Spinal cord (tissue), 10 donors: ENCODE data around the gene IL12RB2. TPM values are rescaled to one million over a fixed set of nuclear protein-coding genes. Genes with fewer than 3 reads are reported as not detected.

Source experiments
- DNase-seq, 6 donors: peaks; one replicate each; pipeline versions ENCODE4 v3.0.0 to v3.0.0-alpha.2; 2013 to 2015; ENCODE audit warnings: low spot score in 6 of 6, low read depth in 4 of 6
- H3K27ac ChIP-seq: one replicate; pipeline ENCODE4 v1.5.1; 2013; ENCODE audit warnings: low read depth, low read length, control low read depth
- H3K27me3 ChIP-seq: one replicate; pipeline ENCODE4 v1.6.1; 2013; ENCODE audit warnings: low read length; ENCODE audit not compliant: control insufficient read depth, insufficient read depth
- H3K36me3 ChIP-seq: one replicate; pipeline ENCODE4 v1.6.1; 2013; ENCODE audit warnings: low read length; ENCODE audit not compliant: control insufficient read depth, insufficient read depth
- H3K4me1 ChIP-seq: one replicate; pipeline ENCODE4 v1.6.1; 2013; ENCODE audit warnings: low read length; ENCODE audit not compliant: control insufficient read depth, insufficient read depth
- H3K4me3 ChIP-seq: one replicate; pipeline ENCODE4 v1.5.1; 2013; ENCODE audit warnings: low read depth, low read length, control low read depth
- H3K9me3 ChIP-seq: one replicate; pipeline ENCODE4 v1.6.1; 2013; ENCODE audit warnings: low read length; ENCODE audit not compliant: control insufficient read depth, insufficient read depth
- WGBS: methylation state at CpG from one replicate; pipeline ENCODE4 v1.1.5; 2013; ENCODE audit warnings: missing lambda C conversion rate; ENCODE audit not compliant: insufficient coverage; 5-methylcytosine and 5-hydroxymethylcytosine counted together
- polyA plus RNA-seq, 2 donors: library from polyadenylated mRNA; unstranded; fragments of 120-200 nt; gene quantifications; one replicate each; pipeline ENCODE4 v1.2.1, GENCODE V29; 2013; ENCODE audit not compliant: insufficient read length in 2 of 2
- total RNA-seq, 2 donors: library from RNA; depleted of rRNA in 1 of 2; stranded (reverse); fragments of 120-200 nt in 1 of 2; fragments of >200 nt in 1 of 2; gene quantifications; one replicate each; pipeline versions ENCODE4 v1.2.3 to v1.2.4, GENCODE V29; 2013 to 2014
- donor health status: healthy.

The IL12RB2 gene
- total and polyA plus RNA-seq, 4 donors: 0.66 to 2.5 (median 0.97) TPM

DNA sequence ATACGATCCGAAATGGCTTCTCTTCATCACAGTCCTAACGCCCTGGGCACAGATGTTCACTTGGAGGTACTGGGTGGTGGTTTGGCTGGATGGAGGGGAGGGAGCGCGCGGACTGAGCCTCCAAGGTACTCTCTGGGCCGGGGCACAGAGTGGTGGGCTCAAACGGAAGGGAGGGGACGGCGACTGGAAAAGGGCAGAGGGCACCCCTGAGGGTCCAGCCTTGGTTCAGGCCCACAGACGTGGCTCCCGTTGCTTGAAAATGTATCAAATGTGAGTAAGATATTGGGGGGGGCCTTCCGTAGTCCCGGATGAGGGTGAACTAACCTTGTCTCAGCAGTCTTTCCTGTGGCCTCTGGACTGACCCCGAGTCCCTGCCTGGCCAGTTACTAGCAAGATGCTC is 463 bp downstream of the IL12RB2 start:
- DNase-seq: no peak
- no peak overlapping the region for H3K27ac ChIP-seq
- H3K9me3 ChIP-seq: no peaks in the 10 kb centered on the region
- peaks cover 11% of the 10 kb centered on the region for H3K4me1 ChIP-seq
- no peaks in the 10 kb centered on the region for H3K36me3 ChIP-seq
- 45% methylated on average over 7 of the region's 15 CpGs for WGBS
- peaks cover 16% of the 10 kb centered on the region for H3K27me3 ChIP-seq
- H3K4me3 ChIP-seq: peak overlapping the region; percentile 9

- Histone ChIP-seq H3K9me3 (no peaks in the 10 kb centered on the region), H3K36me3 (no peaks in the 10 kb centered on the region), H3K4me1 (peaks cover 5% of the 10 kb centered on the region), H3K27me3 (peaks cover 10% of the 10 kb centered on the region), H3K27ac (no peak overlapping the region), H3K4me3 (no peak overlapping the region)
- no peak for DNase-seq
- 57% methylated on average over 1 of the region's 2 CpGs for WGBS
Measured at GRCh38 chr1:67312615-67313014, 4.9 kb downstream of the IL12RB2 start.

- Histone ChIP-seq H3K36me3 (no peaks in the 10 kb centered on the region), H3K27me3 (peaks cover 2% of the 10 kb centered on the region), H3K4me1 (no peaks in the 10 kb centered on the region), H3K9me3 (no peaks in the 10 kb centered on the region), H3K27ac (no peak overlapping the region), H3K4me3 (no peak overlapping the region)
- DNase-seq: no peak
- no CpG with 5 or more reads among the region's 8 CpGs for WGBS
Measured at GRCh38 chr1:67313934-67314671, 6.4 kb downstream of the IL12RB2 start.

DNA sequence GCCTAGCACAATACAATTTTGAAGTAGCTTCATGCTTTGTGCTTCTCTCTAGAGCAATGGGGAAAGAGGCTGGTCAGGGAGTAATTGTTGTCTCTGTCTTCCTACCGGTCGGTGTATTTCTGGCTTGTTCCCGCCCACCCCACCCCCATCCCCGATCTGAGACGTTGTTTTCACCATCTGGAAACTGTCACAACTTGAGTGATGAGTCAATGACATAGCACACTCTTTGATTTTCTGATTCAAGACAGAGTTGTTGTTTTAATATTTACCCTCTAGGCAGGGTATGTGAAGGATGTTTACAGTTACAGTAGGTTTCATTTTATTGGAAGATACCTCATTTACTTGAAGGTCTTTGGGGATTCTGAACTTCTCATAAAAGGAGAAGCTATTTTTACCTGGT is 7.0 kb downstream of the IL12RB2 start:
- Histone ChIP-seq H3K36me3 (no peaks in the 10 kb centered on the region), H3K4me3 (no peak overlapping the region), H3K9me3 (no peaks in the 10 kb centered on the region), H3K4me1 (no peaks in the 10 kb centered on the region), H3K27me3 (peaks cover 2% of the 10 kb centered on the region), H3K27ac (no peak overlapping the region)
- no peak for DNase-seq
- 0% methylated on average over 2 of the region's 5 CpGs for WGBS

GRCh38 chr1:67316180-67316902 is 8.7 kb downstream of the IL12RB2 start:
- peaks cover 2% of the 10 kb centered on the region for H3K27me3 ChIP-seq
- no peaks in the 10 kb centered on the region for H3K36me3 ChIP-seq
- H3K4me3 ChIP-seq: no peak overlapping the region
- H3K4me1 ChIP-seq: no peaks in the 10 kb centered on the region
- 74% methylated on average over 3 of the region's 8 CpGs for WGBS
- DNase-seq: no peak
- no peaks in the 10 kb centered on the region for H3K9me3 ChIP-seq
- H3K27ac ChIP-seq: no peak overlapping the region

DNA sequence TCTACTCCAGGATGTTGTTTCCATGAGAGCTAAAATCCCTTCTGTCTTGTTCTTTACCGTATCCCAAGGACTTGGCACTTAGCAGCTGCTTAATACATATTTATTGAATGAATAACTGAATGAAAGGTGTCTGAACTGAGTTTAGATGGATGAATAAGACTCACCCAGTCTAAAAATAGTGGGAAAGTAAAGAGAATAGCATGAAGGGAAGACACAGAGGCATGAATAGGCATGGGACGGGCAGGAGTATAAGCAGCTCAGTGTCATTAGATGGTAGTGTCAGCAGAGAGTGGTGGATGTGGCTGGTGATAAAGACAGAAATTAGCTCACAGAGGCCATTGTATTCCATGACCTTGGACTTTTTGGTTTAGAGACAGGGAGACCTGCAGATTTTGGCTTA is 9.2 kb downstream of the IL12RB2 start:
- no peaks in the 10 kb centered on the region for H3K9me3 ChIP-seq
- H3K4me3 ChIP-seq: no peak overlapping the region
- H3K36me3 ChIP-seq: no peaks in the 10 kb centered on the region
- no peak overlapping the region for H3K27ac ChIP-seq
- WGBS: 88% methylated on average over 1 of the region's 2 CpGs
- no peak for DNase-seq
- H3K27me3 ChIP-seq: peaks cover 2% of the 10 kb centered on the region
- H3K4me1 ChIP-seq: no peaks in the 10 kb centered on the region

DNA sequence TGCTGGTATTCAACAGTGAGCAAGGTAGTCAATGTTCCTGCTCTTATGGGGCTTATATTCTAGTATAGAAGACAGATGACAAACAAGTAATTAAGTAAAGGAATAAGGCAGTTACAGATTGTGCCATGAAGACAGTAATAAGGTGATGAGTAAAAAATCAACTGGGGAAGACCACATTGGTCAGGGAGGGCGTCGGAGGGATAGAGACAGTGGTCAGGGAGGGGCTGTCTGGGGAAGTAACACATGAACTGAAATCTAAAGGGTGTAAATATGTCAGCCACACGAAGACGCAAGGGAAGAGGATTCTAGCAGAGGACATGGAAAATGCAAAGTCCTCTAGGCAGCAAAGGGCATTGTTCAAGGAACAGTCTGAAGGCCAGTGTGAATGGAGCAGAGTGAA is 10.1 kb downstream of the IL12RB2 start:
- WGBS: 95% methylated on average over 4 of the region's 4 CpGs
- no peak for DNase-seq
- H3K4me3 ChIP-seq: no peak overlapping the region
- H3K36me3 ChIP-seq: no peaks in the 10 kb centered on the region
- H3K9me3 ChIP-seq: no peaks in the 10 kb centered on the region
- H3K4me1 ChIP-seq: no peaks in the 10 kb centered on the region
- no peak overlapping the region for H3K27ac ChIP-seq
- H3K27me3 ChIP-seq: peaks cover 2% of the 10 kb centered on the region

DNA sequence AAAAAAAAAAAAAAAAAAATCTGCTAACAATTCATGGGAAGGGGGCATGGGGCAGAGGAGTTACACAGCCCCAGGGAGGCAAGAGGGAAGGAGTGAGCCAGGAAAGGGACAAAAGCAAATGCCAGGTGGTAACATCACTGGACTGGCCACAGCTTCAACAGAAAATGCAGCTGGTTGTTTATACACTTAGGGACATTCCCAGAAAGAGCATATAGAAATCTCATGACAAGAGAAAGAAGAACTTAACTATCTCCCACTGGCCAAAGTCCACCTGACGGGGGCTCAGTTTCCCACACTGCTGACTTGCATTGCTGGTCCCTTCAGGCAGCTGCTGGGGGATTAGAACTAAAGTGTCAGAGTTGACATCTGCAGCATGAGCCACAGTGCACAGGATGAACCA is 14.8 kb downstream of the IL12RB2 start:
- WGBS: no CpG with 5 or more reads among the region's 1 CpG
- H3K4me1 ChIP-seq: no peaks in the 10 kb centered on the region
- DNase-seq: no peak
- no peak overlapping the region for H3K4me3 ChIP-seq
- H3K27ac ChIP-seq: no peak overlapping the region
- H3K9me3 ChIP-seq: no peaks in the 10 kb centered on the region
- no peaks in the 10 kb centered on the region for H3K36me3 ChIP-seq
- no peaks in the 10 kb centered on the region for H3K27me3 ChIP-seq

- no CpG with 5 or more reads among the region's 3 CpGs for WGBS
- Histone ChIP-seq H3K4me3 (no peak overlapping the region), H3K27ac (no peak overlapping the region)
Measured at GRCh38 chr1:67323087-67323486, 15.4 kb downstream of the IL12RB2 start.

DNA sequence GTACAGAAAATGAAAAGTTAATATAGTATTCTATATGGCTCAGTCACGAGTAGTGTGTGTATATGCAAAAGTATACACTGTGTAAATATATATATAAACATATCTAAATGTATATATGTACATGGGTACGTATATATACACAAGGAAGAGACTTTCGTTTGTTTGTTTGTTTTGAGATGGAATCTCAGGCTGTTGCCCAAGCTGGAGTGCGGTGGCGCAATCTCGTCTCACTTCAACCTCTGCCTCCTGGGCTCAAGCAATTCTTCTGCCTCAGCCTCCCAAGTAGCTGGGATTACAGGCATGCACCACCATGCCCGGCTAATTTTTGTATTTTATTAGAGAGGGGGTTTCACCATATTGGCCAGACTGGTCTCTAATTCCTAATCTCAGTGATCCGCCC is 16.4 kb downstream of the IL12RB2 start:
- Histone ChIP-seq H3K9me3 (no peaks in the 10 kb centered on the region), H3K4me3 (no peak overlapping the region), H3K4me1 (no peaks in the 10 kb centered on the region), H3K36me3 (no peaks in the 10 kb centered on the region), H3K27me3 (no peaks in the 10 kb centered on the region), H3K27ac (no peak overlapping the region)
- 100% methylated on average over 2 of the region's 8 CpGs for WGBS
- DNase-seq: no peak

More at GRCh38 chr1:67323087-67323486, 15.4 kb downstream of the IL12RB2 start:
- no peaks in the 10 kb centered on the region for H3K4me1 ChIP-seq
- no peaks in the 10 kb centered on the region for H3K36me3 ChIP-seq
- no peaks in the 10 kb centered on the region for H3K9me3 ChIP-seq
- H3K27me3 ChIP-seq: no peaks in the 10 kb centered on the region
- no peak for DNase-seq
